GM19239 (cell line): ENCODE data around the gene TVP23A.
"Not testable (repeated sequence)": the region's sequence is repeated elsewhere in the genome, so short reads cannot be mapped to it uniquely, and the experiment has no call there.

Experiments used
- DNase-seq: peaks from one replicate; pipeline ENCODE4 v3.0.0; 2011; ENCODE audit warnings: low spot score; ENCODE audit not compliant: insufficient read length
- FAIRE-seq: peaks from 2 replicates; lab custom pipeline; 2011; peaks lifted over from hg19 to GRCh38; lab: Jason Lieb, UNC

Gene TVP23A

DNA sequence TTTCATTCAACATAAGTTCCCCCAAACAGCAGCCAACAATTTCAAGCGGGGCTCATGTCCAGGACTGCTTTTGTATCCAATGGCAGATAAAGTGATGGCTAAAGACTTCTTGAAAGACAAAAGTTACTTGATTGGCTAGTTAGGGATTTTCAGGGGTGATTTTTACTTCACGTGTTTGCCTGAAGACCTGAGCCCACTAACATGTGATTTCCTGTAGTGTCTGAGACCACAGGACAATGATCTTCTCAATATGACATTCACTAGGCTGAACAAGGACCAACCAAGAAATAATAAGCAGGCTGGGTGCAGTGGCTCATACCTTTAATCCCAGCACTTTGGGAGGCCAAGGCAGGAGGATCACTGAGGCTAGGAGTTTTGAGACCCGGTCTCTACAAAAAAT is 10.4 kb downstream of the TVP23A start:
- FAIRE-seq (no peak), DNase-seq (no peak)

GRCh38 chr16:10806698-10807097 is 11.9 kb downstream of the TVP23A start:
- no peak for FAIRE-seq
- no peak for DNase-seq

GRCh38 chr16:10805334-10805733 is 13.3 kb downstream of the TVP23A start:
- no peak for FAIRE-seq
- DNase-seq, result no peak

DNA sequence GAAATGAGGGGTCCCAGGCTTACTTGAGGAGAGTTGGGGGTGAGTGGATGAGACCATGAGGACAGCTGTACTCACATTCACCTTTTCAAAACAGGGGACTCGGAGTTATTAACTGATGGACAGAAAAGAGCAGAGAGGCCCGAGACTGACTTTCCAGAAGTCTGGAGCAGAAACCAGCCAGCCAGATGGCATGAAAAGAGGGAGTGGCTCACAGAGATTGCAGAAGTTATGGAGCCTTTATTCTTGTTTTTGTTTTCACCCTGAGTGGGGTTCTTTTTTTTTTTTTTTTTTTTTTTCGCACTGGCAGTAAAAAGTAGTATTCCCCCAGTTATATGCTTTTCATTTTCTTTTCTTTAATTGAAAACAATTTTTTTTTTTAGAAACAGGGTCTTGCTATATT is 18.9 kb downstream of the TVP23A start:
- no peak for FAIRE-seq
- no peak for DNase-seq

- DNase-seq (no peak), FAIRE-seq (peak; percentile 86)
Observed at GRCh38 chr16:10791048-10791447, 27.5 kb downstream of the TVP23A start.

DNA sequence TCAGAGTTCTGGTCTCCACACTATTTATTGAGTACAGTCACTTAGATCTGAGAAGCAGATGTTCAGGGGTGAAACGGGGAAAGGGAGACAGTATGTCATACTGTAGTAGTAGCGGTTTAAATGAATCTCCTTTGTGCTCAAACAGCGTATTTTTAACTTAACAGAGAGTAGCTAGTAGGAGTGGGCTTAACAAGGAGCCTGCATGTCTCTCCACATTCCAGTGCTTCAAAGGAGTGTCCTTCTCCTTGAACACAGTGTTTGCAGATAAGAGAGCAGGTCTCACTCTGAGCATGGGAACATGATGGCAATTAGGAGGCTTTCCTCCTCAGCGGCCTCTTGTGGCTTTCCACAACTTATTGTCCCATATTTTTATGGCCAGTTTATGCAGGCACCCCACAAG is 30.0 kb downstream of the TVP23A start:
- FAIRE-seq, DNase-seq: not testable (repeated sequence)

GRCh38 chr16:10787304-10787703 is 31.3 kb downstream of the TVP23A start:
- no peak for DNase-seq
- no peak for FAIRE-seq

DNA sequence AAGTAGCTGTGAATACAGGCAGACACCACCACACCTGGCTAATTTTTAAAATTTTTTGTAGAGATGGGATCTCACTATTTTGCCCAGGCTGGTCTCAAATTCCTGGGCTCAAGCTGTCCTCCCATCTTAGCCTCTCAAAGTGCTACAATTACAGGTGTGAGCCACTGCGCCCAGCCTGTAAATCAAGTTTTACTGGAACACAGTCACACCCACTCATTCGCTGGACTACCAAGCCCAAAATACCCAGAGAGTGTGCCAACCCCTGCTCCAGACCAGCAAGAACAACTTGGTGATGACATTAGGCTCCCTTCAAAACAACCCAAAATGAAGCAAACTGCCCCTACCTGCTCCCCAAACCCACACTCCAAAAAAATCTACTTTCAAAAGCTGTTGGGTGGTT is 36.0 kb downstream of the TVP23A start:
- DNase-seq, result no peak
- FAIRE-seq, result no peak

DNA sequence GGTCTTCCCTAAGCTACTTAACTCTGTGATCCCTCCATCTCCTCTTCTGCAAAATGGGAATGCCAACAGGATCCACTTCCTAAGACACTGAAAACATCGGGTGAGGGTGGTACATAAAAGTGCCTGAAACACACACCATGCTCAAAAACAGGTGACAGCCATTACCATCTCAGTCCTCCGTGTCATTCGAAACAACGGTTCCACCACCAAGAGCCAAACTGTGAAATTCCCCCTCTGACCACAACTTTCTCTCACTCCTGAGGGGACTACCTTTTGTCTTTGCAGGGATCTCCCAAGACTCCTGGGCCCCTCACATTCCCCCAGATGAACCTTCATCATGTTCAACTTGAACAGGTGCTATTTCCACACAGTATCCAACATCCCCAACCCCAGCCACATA is 38.0 kb downstream of the TVP23A start:
- FAIRE-seq, result peak; percentile 18

GRCh38 chr16:10779908-10780307 is 38.7 kb downstream of the TVP23A start:
- FAIRE-seq, DNase-seq: not testable (repeated sequence)

More for the DNA sequence above, 38.0 kb downstream of the TVP23A start:
- DNase-seq, result no peak

DNA sequence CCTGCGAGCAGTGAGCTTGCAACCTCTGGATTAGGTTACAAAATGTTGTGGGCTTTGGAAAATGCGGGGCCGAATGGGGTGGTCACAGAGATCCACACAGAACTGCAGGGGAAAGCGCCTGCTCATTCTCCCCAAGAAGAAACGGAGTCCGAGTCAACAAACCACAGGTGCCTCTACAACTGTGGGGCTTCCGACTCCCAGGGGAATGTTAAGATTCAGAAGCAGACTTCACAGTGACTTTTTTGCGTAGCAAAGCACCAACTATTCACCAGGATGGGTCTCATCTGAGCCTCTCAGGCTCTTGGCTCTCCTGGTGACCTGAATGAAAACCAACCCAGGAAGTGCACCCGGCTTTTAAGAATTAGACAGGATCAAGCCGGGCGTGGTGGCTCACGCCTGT is 41.2 kb downstream of the TVP23A start:
- no peak for FAIRE-seq
- DNase-seq, result no peak

DNA sequence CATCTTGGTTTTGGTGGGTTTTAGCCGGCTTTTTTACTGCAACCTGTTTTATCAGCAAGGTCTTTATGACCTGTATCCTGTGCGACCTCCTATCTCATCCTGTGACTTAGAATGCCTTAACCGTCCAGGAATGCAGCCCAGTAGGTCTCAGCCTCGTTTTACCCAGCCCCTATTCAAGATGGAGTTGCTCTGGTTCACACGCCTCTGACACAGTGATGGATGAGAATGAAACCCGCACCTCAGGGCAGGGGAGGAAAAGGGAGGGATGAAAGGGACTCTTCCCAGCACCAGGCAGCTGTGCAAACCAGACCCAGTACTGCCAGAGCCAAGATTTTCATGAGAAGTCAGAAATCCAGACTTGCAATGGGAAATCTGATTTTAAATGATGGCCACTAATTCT is 41.7 kb downstream of the TVP23A start:
- not testable (repeated sequence) for FAIRE-seq, DNase-seq

DNA sequence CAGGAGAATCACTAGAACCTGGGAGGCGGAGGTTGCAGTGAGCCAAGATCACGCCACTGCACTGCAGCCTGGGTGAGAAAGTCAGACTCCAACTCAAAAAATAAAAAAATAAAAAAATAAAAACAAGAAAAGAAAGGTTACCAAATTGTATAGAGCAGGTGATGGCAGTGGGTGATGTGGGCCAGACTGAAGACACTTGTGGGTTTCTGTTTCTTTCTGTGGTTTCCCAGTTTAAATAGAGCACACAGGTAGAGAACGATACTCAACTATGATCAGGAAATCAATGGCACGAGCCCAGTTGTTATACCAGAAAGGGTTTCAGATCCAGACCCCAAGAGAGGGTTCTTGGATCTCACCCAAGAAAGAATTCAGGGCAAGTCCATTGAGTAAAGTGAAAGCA is 42.3 kb downstream of the TVP23A start:
- DNase-seq (peak; percentile 62), FAIRE-seq (peak; percentile 75)

- DNase-seq (no peak), FAIRE-seq (no peak)
Observed at GRCh38 chr16:10770907-10771306, 47.7 kb downstream of the TVP23A start.

DNA sequence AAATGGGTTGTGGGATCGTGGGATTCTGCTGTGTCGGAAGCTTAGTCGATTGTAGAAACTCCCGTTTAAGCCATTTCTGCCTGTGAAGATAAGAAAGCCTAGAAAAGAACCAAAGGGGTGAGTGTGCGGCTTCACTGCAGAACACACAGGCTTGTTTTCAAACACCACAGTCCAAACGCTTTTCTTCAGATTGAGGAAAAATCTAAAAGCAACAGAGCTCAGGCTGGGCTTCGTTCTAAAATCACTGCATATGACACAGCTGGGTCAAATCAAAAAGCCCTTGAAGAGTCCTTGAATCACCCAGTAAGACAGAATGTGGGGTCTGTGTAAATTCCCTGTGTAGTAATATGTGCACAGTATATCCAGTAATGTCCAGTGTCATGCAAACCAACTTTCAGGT is 49.2 kb downstream of the TVP23A start:
- FAIRE-seq (no peak), DNase-seq (no peak)

GRCh38 chr16:10767127-10767526 is 51.5 kb downstream of the TVP23A start:
- no peak for DNase-seq

GRCh38 chr16:10765772-10766171 is 52.8 kb downstream of the TVP23A start:
- FAIRE-seq, result peak; percentile 92
- peak; percentile 61 for DNase-seq

More at GRCh38 chr16:10767127-10767526, 51.5 kb downstream of the TVP23A start:
- no peak for FAIRE-seq

GRCh38 chr16:10763456-10763855 is 55.1 kb downstream of the TVP23A start:
- no peak for DNase-seq
- no peak for FAIRE-seq

DNA sequence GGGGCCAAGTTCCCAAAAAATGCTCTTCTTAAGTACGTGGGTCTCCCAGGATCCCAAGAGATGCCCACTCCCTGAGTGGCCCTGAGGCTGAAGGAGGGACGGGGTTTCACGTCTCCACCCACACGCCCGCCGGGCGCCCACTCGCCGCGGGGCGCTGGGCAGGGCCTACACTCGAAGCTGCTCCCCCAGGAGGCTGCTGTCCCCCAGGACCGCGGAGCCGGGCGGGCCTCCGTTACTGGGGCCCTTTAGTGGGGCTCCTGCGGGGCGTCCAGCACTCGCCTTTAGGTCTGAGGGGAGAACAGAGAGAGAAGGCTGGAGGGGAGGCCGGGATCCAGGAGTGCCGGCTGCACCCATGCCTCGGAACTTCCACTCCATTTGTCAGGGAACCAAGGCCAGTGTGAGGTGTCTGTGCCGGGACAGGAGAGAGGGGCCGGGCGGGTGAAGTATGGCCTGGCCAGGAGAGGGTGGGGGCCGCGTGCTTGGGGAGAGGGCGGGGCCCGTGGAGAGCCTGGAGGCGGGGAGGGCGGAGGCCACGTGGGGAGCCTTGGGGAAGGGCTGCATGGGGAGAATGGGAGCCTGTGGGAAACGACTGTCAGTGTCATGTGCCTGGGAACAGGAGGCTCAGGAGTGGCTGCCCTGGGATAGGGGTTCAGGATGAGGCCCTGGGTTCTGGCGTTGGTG is 56.1 kb downstream of the TVP23A start:
- FAIRE-seq (no peak), DNase-seq (no peak)

DNA sequence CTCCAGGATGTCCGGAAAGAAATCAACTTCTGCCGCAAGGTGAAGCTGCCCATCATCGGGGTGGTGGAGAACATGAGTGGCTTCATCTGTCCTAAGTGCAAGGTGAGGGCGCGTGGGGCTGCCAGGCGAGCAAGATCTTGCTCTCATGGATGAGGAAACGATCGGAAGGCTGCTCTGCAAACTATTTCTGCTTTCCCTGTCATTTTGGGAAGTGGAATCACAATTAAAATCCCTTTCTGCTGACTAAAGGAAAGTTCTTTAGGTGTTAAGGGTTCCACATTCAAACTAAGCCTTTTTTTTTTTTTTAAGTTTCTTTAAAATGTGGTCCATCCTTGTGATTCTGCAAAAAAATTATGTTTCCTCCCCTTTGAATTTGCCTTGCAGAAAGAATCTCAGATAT is 57.2 kb downstream of the TVP23A start:
- DNase-seq, result no peak
- FAIRE-seq, result no peak

GRCh38 chr16:10760858-10761257 is 57.7 kb downstream of the TVP23A start:
- no peak for DNase-seq
- FAIRE-seq, result no peak

DNA sequence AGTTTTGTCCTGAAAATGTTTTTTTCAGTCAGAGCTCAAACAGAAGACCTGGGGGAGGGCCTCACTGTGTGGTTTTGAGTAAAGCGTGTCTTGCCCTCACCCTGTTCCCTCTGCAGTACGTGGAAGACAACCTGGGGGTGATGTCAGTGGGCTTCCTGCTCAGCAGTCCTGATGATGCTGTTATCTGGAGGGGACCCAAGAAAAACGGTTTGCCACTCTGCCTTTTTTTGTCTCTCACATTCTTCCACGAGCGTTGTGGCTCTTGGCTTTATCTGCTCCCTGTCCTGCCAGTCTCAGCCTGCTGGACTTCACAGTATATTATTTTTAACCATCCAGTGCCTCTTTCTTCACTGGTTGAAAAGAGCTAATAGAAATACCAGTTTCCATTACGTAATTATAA is 62.0 kb downstream of the TVP23A start:
- DNase-seq (no peak), FAIRE-seq (no peak)
